Measurements from ENCODE around the gene RCAN1.
A peak's percentile ranks its signal among the peaks of the same experiment; 100 is the strongest.
"Not testable (repeated sequence)": the region's sequence is repeated elsewhere in the genome, so short reads cannot be mapped to it uniquely, and the experiment has no call there.

Gene RCAN1

GRCh38 chr21:34569381-34569979, 45.4 kb downstream of the RCAN1 start:
- no peak for DNase-seq (ENCODE audit: low read depth in 2 of 2)

GRCh38 chr21:34568801-34569200, 46.1 kb downstream of the RCAN1 start:
- DNase-seq (ENCODE audit: low read depth in 2 of 2) = not testable (repeated sequence)

GRCh38 chr21:34567604-34568155, 47.2 kb downstream of the RCAN1 start:
- DNase-seq (ENCODE audit: low read depth in 2 of 2) = no peak

DNA sequence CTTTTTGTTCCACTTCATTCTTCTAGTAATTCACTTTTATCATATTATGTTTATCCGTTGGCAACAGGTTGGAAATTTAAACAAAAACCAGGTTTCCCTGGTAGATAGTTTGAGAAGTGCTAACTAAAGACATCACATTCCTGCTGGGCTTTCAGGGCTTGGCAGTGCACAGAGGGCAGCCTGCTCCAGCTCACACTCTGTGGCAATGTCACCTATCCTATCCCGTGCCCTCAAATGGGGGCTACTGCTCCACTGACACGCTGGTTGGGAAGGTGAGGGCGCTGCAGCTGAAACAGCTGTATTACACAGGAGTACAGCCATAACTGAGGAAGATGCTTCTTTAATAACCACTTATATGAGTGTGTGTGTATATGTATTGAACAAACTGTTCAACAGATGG, 49.7 kb downstream of the RCAN1 start:
- no peak for DNase-seq (ENCODE audit: low read depth in 2 of 2)

DNA sequence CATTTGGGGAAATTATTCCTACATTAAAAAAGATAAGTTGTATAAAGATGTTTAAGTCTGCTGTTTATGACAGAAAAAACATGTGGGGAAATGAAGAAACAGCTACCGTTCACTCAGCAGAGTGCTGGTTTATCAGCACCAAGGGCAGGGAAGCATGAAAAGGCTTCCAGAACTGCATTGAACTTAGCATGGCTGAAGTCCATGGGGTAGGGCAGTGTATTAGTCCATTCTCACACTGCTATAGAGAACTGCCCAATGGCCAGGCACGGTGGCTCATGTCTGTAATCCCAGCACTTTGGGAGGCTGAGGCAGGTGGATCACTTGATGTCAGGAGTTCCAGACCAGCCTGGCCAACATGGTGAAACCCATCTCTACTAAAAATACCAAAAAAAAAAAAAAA, 51.5 kb downstream of the RCAN1 start:
- DNase-seq (ENCODE audit: low read depth in 2 of 2) = not testable (repeated sequence)

- no peak for DNase-seq (ENCODE audit: low read depth in 2 of 2)
Measured at GRCh38 chr21:34561806-34562205, 53.1 kb downstream of the RCAN1 start.

- DNase-seq (ENCODE audit: low read depth in 2 of 2) = no peak
Measured at GRCh38 chr21:34560609-34561008, 54.3 kb downstream of the RCAN1 start.

DNA sequence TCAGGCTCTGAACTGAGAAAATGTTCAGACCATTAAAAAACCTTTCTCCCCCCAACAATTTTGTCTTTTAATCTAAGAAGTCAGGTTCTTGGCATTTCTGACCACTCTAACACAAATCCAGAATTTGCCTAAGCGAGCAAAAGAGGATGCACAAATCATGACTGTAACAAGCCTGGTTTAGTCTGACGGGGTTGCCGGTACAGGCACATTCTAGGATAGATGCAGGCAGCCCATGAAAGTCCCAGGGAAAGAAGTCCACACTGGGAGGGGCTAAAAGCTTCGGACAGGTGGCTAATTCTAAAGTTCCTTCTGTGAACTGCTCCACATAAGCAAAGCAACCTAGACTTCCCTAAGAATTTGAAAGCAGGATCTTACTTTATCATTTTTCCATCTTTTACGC, 54.9 kb downstream of the RCAN1 start:
- no peak for DNase-seq (ENCODE audit: low read depth in 2 of 2)

DNA sequence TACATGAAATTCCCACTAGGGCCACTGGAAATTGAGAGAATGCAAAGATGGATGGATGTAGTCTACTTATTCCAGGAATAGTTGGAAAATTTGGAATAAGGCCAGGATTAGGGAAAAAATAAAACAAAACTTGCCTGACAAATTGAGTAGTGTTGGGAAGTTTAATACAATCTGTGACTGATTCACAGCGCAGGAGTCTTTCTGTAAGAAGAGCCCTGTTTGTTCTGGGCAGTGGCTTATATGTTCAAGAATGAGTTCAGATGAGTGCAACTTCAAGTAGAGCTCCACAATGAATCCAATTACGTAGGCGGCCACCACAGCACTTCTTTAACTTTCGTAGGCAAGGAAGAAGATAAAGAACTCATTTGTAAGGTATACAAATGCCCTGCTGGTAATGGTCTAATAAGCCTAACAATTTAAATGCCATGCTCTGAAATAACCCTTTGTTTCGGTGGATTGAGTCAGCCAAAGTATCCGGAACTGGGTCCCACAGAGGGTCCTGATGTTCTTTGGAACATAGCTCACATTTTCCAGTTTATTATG, 55.8 kb downstream of the RCAN1 start:
- no peak for DNase-seq (ENCODE audit: low read depth in 2 of 2)

- no peak for DNase-seq (ENCODE audit: low read depth in 2 of 2)
Measured at GRCh38 chr21:34558166-34558565, 56.7 kb downstream of the RCAN1 start.

DNA sequence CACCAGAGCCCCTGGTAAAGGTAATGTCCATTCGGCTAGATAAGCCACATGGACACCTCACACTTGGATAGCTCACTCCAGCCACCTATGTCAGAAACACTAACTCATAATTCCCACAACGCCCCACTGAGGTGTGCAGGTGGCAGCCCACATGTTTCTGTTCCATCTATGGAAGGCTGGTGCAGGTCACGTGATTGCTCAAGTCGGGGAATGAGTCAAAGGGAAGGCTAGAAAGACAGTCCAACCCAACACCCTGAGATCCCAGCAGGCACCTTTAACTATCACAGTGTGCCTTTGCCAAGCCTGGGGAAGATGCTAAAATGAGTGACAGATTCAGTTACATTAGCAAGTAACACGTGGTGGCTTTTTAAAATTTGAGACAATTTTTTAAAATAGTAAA, 57.7 kb downstream of the RCAN1 start:
- DNase-seq (ENCODE audit: low read depth in 2 of 2) = no peak

- DNase-seq (ENCODE audit: low read depth in 2 of 2) = not testable (repeated sequence)
Measured at GRCh38 chr21:34554670-34555069, 60.2 kb downstream of the RCAN1 start.

DNA sequence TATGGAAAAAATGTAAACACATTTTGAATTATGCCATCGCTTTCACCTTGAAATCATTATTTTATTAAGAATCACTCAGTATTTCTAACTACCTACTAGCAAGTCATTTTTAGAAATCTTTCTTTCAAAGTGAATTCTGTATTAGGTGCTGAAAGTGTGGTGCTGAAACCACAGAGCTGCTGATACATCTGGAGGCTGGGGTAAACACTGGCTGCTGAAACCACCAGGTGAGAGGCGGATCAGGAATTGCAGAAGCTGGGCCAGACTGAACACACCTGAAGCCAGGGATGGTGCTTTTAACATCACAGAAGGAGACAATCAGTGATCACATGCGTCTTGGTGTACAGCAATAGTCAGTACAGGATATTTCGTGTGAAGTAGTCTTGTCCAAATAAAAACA, 60.7 kb downstream of the RCAN1 start:
- DNase-seq (ENCODE audit: low read depth in 2 of 2) = no peak

GRCh38 chr21:34553151-34553952, 61.6 kb downstream of the RCAN1 start:
- DNase-seq (ENCODE audit: low read depth in 2 of 2) = no peak

GRCh38 chr21:34552360-34553098, 62.4 kb downstream of the RCAN1 start:
- DNase-seq (ENCODE audit: low read depth in 2 of 2) = no peak

DNA sequence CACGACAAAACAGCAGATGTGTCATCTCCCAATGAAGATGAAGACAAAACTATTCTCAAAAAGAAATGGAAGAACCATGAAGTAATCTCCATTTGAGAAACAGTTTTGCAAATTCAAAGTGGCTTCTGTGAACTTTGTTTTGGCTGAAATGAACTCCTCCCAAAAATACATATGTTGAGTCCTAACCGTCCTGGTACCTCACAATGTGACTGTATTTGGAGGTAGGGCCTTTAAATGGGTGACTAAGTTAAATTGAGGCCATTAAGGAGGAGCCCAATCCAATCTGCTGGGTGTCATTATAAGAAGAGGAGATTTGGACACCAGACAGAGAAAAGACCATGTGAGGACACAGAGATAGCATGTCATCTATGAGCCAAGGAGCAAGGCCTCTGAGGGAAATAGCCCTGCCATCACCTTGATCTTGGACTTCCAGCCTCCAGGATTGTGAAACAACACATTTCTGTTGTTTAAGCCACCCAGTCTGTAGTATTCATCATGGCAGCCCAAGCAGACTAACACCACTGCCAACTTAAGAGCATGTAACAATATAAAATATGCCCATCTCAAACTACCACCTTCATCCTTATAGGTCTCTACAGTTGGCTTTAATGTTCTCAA, 64.6 kb downstream of the RCAN1 start:
- no peak for DNase-seq (ENCODE audit: low read depth in 2 of 2)

DNA sequence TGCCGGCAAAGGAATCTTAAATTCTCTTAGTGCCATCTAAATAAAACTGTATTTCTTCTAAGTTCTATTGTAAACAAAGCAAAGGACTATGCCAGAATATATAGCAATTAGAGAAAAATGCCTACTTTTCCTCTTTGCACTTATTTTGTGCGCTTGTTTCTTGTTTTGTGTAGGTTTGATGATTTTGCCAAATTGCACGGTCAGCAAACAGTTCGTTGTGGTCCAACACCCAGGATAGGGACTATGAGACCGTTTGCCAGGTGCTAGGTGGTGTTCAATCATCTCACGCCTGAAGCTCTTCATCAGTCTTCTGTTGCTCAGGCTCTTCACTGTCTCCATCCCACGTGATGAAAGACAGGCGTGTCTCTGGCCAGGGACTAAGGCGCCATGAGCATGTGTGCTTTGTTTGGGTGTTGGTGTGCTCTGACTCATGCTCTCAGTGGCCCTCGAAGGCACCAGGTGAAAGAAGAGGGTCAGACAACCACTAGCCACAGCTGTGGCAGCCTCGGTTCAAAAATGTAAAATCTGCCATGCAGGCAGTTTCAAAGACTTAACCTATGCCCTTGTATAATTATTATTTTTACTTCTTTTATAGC, 66.0 kb downstream of the RCAN1 start:
- no peak for DNase-seq (ENCODE audit: low read depth in 2 of 2)

DNA sequence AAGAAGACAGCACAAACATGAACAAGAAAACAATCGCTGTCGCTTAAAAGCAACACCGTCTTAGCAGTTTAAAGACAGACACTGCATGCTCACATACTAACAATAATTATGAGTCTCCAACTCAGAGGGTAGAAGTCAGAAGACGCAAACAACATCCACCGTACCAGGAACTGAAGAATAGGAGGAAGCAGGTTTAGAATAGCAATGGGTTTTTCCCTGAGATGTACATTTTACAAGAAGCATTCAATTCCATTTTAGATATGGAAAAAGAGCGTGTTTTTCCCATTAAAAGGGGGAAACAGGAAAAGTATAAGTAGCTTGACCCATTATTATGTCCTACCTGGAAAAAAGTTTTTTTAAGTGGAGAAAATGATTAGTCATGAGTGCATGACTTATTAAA, 68.4 kb downstream of the RCAN1 start:
- DNase-seq (ENCODE audit: low read depth in 2 of 2) = no peak

DNA sequence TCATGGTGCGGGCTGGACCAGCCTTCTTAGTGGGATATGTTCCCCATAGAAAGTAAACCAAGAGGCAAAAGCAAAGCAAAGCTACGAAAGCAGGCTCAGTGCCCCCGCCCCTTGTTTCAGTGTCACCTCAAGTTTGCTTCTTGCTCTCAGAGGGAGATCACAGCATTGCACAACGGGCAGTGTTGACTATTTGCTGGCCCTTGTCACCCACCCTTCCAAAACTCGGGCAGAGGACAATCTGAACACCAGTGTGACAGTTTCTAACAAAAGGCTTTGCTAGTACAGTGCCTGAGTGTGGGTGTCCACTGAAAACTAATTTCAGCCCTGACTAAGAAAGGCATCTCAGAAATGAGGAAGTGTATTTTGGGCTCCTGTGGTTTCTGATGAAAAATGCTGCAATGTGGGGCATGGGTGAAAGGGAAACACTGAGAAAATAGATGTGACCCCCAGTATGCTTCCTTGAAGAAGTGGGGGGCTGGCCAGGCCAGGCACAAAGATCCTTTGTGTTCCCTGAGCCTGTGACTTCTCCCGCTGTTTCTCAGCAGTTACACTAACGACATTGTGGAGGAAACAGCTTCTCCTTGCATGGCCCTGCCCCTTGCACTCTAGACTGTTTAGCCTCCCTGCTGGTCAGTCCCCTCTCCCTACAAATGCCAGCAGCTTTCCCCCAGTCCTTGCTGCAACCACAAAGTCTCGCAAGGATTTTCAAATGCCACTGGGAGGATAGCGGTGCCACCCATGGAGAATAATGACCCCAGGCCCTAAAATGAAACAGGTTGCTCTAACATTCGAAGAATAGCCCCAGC, 69.6 kb downstream of the RCAN1 start:
- no peak for DNase-seq (ENCODE audit: low read depth in 2 of 2)

- peak in 1 of 2 experiments; percentile 33 for DNase-seq (ENCODE audit: low read depth in 2 of 2)
Measured at GRCh38 chr21:34544032-34544496, 70.8 kb downstream of the RCAN1 start.

Data from stimulated activated CD4-positive, alpha-beta T cell treated with anti-CD3 and anti-CD28 coated beads, Interleukin-12 subunit alpha, Interleukin-12 subunit beta, amount 100 ng/mL, for 24 hours (primary cell).